HUDEP-2 (cell line): ENCODE results near the gene MAPK9.
"Not testable (repeated sequence)": the region's sequence is repeated elsewhere in the genome, so short reads cannot be mapped to it uniquely, and the experiment has no call there.

ENCODE experiments used
- DNase-seq, 76 experiments: peaks; one replicate each; lab custom pipeline; 2025; ENCODE audit not compliant: unreplicated experiment in 76 of 76; lab: John Stamatoyannopoulos, UW

MAPK9 gene

GRCh38 chr5:180328296-180329137 lies 36.6 kb upstream of the MAPK9 start:
- DNase-seq = peak in 71 of 76 experiments; percentile 10 to 81 (median 61)

DNA sequence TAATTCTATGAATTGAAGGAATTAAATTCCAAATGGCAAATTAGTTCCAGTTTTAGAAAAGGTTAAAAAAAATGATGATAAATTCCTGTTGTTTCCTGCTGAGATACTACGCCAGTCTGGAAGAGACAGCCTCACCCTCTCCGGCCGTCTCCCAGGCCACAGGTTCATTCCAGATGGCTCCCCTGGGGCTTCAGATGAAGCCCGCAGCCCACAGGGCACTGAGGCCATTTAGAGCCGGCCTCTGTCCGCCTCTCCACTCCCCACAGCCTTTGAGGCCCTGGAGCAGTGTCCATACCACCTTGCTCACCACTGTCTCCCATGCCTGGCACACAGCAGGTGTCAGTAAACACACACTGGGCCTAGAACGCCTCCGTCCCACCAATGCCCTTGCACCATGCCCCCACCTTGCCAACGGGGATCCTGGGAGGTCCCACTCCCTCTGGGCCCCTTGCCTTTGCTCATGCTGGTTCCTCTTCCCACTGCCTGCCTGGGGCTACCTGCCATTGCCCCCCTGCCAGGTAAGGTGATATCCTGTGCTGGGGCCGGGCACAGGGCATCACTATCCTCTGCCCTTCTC lies 35.2 kb upstream of the MAPK9 start:
- no peak for DNase-seq

- DNase-seq = no peak
These were observed 32.7 kb upstream of the MAPK9 start for GRCh38 chr5:180324601-180324950.

DNA sequence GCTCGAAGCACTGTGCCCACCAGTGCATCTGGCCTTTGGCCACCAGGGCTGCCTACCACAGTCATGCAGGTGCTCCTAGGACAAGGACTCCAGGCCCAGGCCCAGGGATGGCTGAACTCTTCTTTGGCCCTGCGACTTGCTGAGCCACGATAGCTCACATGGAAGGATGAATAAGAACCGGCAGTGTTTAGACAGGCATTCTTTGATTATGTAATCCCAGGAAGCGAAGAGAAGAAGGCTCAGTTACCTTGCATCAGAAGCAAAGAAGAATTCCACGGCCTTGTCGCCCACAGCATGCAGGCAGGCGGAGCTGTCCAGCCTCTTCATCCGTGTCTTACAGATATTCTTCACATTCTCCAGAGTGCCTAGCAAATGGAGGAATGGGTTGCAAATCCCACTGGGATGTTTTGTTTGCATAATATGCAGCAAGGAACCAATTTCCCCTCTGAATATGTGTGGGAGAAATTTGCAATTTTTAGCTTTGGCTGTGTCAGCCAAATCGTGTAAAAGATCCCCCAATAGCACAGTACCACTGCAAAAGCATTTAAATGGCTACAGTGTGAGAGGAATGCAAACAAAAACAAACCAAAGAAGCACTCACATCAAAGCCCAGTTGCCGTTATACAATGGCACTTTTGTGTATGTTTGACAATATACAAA lies 32.2 kb upstream of the MAPK9 start:
- DNase-seq = no peak

- no peak for DNase-seq
These were observed 31.3 kb upstream of the MAPK9 start for GRCh38 chr5:180323160-180323559.

- DNase-seq = no peak
These were observed 26.7 kb upstream of the MAPK9 start for GRCh38 chr5:180318456-180319089.

GRCh38 chr5:180316586-180316985 lies 24.7 kb upstream of the MAPK9 start:
- no peak for DNase-seq

DNA sequence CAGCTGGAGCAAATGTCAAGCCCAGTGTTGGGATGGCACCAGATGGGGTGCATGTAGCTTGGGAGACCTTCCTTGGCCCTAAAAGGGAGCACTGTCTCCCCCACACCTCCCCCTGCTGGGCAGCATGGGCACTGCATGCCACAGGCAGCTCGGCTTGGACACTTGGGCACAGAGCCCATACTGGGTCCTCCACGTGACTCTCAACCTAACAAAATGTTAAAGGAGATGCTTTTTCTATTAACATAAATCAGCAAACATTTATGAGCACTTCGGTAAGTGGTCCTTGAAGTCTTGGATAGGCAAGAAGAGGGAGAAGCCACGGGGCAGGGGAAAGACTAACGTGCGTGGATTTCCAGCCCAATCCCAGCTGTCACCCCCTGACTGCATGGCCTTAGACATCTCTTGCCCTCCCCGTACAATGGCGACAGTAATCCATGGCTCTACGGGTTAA lies 23.9 kb upstream of the MAPK9 start:
- DNase-seq = peak in 64 of 76 experiments; percentile 2 to 75 (median 48)

DNA sequence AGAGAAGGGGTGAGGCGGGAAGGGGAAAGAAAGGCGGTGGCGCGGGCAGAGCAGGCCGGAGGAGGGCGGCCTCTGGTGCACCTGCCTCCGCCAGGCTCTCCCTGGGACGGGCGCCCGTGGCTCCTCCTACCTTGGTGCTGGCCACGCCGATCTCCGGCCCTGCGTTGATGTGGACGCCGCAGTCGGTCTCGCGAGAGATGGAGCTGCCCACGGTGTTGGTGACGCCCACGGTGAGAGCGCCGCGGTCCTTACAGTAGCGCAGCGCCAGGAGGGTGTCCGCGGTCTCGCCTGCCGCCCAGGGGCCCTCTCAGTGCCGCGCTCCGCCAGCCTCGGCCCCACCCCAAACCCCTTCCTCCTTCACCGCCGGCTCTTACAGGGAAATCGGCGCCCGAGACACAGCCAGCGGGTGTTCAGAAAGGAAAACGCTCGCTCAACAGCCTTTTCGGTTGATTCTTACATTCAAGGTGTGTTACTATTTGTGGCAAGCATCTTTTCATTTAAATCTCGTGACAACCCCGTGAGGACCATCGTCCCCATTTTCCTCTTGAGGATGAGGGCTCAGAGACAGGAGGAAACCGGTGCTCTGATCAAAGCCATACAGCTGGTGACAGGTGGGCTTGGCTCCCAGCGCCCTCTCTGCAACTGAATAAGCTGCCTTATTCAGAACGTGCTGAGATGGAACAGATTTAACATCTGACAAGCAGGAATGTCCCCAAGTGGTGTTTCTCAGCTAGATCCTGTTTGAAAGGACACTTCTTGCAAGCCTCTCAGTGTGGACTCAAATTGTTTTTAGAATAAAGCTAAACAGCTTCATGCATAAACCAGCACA lies 22.0 kb upstream of the MAPK9 start:
- no peak for DNase-seq

GRCh38 chr5:180311216-180311615 lies 19.3 kb upstream of the MAPK9 start:
- peak in 42 of 76 experiments; percentile 4 to 75 (median 26) for DNase-seq

- no peak for DNase-seq
These were observed 14.9 kb upstream of the MAPK9 start for GRCh38 chr5:180306796-180307195.

DNA sequence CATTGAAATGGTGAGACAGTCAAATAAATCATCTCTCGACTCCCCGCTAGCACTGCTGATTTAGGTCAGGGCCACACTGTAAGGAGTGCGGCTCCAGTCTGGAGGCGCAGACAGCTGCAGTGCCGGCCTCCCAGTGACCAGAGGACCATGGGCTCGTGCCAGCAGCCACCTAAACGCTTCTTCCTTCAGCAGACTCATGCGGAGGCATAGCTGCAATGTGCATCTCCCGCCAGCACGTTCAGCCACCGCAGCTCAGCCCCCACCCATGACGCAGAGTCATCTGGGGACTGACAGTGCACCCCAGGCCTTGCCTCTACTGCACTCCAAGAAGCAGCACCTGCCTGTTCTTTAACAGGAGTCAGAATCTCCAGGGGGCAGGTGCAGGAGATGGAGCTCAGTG lies 13.6 kb upstream of the MAPK9 start:
- no peak for DNase-seq

- no peak for DNase-seq
These were observed 12.8 kb upstream of the MAPK9 start for GRCh38 chr5:180304431-180305375.

DNA sequence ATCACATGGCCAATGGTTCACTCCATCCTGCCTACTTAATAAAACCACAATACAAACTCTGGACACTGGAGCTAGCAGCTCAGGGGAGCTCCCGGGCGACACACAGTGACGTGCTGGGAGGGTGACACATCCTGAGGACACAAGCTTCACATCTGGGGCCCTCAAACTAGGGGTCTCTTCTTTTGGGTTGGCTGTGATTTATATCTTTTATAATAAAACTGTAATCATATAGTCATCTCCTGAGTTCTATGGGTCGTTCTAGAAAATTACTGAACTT lies 12.1 kb upstream of the MAPK9 start:
- DNase-seq = no peak

DNA sequence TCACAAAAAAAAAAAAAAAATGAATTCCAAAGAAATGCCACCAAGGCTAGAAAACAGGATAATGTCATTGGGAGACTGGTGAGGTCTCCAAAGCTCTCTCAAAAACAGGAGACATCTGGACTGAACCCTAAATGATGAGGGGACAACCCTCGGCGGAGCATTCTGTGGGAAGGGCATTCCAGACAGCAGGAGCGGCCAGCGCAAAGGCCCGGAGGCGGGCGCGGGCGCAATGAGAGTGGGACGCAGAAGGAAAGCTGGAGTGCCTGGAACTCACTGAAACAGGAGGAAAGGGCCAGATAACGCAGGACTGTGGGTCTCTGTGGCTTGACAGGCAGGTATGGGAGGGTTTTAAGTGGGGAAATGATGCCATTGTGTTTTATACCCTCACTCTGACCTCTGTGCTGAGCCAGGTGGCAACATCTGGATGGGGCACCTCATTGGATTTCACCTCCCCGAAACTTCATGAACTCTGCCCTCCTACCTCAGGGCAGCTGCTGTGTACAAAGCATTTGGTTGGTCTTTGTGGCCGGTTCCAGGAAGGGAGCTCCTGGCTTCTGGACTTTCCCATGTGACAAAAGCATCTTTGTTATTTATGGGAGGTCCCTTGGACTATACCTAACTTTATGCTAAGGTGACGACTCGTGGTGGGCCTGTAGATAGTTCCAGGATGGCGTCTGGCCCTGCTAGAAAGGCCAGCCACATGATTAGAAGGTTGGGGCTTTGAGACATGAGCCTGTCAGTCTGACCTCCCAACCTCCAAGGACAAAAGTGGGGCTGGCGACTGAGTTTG lies 11.5 kb upstream of the MAPK9 start:
- no peak for DNase-seq

DNA sequence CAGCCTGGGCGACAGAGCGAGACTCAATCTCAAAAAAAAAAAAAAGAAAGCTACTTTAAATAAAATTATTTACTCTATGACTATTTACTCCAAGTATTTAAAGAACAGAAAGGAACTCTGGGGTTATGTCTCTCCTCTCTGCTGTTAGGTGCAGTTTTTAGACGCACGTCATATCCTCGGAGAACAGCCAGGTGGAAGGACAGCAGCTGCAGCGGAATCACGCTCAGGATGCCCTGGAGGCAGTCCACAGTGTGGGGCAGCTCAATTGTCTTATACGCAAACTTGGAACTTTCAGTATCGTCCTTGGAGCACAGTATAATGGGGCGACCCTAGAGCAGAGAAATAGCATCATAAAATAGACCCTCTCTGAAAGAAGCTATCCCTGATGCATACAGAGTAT lies 10.4 kb upstream of the MAPK9 start:
- no peak for DNase-seq

DNA sequence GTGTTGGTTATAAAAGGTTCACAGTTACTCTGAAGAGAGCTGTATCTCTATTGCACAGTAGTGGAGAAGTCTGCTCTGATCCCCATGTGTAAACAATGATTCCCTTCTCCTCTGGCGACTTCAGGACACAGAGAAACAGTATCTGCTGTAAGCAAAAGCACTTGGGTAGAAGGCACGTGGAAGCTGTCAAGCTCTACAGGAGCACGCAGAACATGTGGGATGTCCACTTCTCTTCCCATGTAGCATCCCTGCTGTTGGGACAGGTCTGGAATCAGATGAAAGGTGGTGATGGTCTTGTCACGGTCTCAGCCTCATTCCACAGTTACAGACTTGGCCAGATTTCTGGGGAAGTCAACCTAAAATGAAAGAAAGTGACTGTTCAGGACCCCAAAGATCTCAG lies 9.4 kb upstream of the MAPK9 start:
- no peak for DNase-seq

DNA sequence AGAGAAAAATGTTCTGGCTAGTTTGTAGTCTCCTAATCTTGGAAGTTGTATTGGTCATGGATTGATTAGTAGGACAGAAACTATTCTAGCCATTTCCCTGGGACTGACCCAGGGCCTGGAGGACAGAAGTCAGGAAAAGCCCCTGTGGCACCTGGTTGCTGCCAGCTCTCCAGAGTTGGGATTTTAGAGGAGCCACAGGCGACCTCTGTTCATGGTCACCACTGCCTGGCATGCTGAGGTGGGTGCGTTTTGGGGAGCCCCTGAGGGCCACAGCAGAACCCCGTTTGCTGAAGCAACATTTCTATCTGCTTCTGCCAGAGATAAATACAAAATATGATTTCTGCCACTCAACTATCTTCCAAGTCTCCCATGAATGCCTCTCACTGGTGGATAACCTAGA lies 7.6 kb upstream of the MAPK9 start:
- no peak for DNase-seq

DNA sequence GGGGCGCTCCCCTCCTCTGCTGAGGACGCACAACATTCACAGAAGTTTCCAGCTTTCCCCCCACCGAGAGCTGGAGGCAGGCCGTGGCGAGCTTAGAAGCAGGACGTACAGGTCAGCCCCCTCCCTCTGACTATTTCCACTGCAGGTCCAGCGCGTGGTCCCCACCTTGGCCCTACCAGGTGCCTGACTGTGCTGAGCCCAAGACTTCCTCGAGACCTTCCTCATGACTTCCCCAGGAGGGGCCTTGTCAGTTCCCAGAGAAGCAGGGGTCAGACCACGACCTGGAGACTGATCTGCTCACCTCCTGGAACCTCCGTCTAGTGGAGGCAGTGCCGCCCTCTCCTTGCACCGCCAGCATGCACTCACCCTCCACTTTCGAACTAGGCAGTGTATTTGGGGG lies 7.1 kb upstream of the MAPK9 start:
- not testable (repeated sequence) for DNase-seq
